Measurements from ENCODE around the gene TBCC.
"Not testable (repeated sequence)": the region's sequence is repeated elsewhere in the genome, so short reads cannot be mapped to it uniquely, and the experiment has no call there.

Gene TBCC

GRCh38 chr6:42769836-42770235 lies 23.9 kb upstream of the TBCC start:
- DNase-seq (ENCODE audit: low read depth): no peak

GRCh38 chr6:42769051-42769450 lies 23.1 kb upstream of the TBCC start:
- DNase-seq (ENCODE audit: low read depth): no peak

GRCh38 chr6:42766163-42766670 lies 20.3 kb upstream of the TBCC start:
- no peak for DNase-seq (ENCODE audit: low read depth)

GRCh38 chr6:42764911-42765648 lies 19.2 kb upstream of the TBCC start:
- no peak for DNase-seq (ENCODE audit: low read depth)

- DNase-seq (ENCODE audit: low read depth): no peak
Observed at GRCh38 chr6:42762950-42763349, 17.0 kb upstream of the TBCC start.

GRCh38 chr6:42762426-42762859 lies 16.5 kb upstream of the TBCC start:
- DNase-seq (ENCODE audit: low read depth): no peak

GRCh38 chr6:42761287-42762067 lies 15.6 kb upstream of the TBCC start:
- no peak for DNase-seq (ENCODE audit: low read depth)

- DNase-seq (ENCODE audit: low read depth): no peak
Observed at GRCh38 chr6:42758756-42759430, 13.0 kb upstream of the TBCC start.

GRCh38 chr6:42756722-42757121 lies 10.8 kb upstream of the TBCC start:
- DNase-seq (ENCODE audit: low read depth): no peak

- DNase-seq (ENCODE audit: low read depth): no peak
Observed at GRCh38 chr6:42754759-42755158, 8.9 kb upstream of the TBCC start.

GRCh38 chr6:42751055-42751454 lies 5.2 kb upstream of the TBCC start:
- DNase-seq (ENCODE audit: low read depth): no peak

- no peak for DNase-seq (ENCODE audit: low read depth)
Observed at GRCh38 chr6:42748203-42748898, 2.4 kb upstream of the TBCC start.

- peak; percentile 57 for DNase-seq (ENCODE audit: low read depth)
Observed at GRCh38 chr6:42746463-42747391, 824 bp upstream of the TBCC start.

- no peak for DNase-seq (ENCODE audit: low read depth)
Observed at GRCh38 chr6:42745083-42745639, 742 bp downstream of the TBCC start.

GRCh38 chr6:42744351-42744893 lies 1.5 kb downstream of the TBCC start:
- DNase-seq (ENCODE audit: low read depth): no peak

GRCh38 chr6:42742116-42742894 lies 3.6 kb downstream of the TBCC start:
- DNase-seq (ENCODE audit: low read depth): no peak

- DNase-seq (ENCODE audit: low read depth): no peak
Observed at GRCh38 chr6:42740725-42741124, 5.2 kb downstream of the TBCC start.

- no peak for DNase-seq (ENCODE audit: low read depth)
Observed at GRCh38 chr6:42735976-42736375, 9.9 kb downstream of the TBCC start.

GRCh38 chr6:42733867-42734481 lies 11.9 kb downstream of the TBCC start:
- not testable (repeated sequence) for DNase-seq (ENCODE audit: low read depth)
